Neural progenitor cell (in vitro differentiated cells): ENCODE results near the gene ITGAD. TPM values are rescaled to one million over a fixed set of nuclear protein-coding genes. Genes with fewer than 3 reads are reported as not detected.

ENCODE experiments used
- DNase-seq: peaks from one replicate; pipeline ENCODE4 v3.0.0-alpha.2; 2016; ENCODE audit warnings: low spot score
- H2AFZ ChIP-seq: fragments of 200-600 bp; sonication (generic); replicated peaks from 2 replicates; pipeline ENCODE4 v1.6.1; 2016; ENCODE audit warnings: antibody characterized with exemption
- H3F3A ChIP-seq: fragments of 200-600 bp; sonication (generic); 2 replicates; pipeline ENCODE4 v1.6.1; 2016; ENCODE audit warnings: antibody characterized with exemption, low read depth
- H3K27ac ChIP-seq: fragments of 200-600 bp; sonication (generic); 2 replicates; pipeline ENCODE4 v1.5.1; 2016; ENCODE audit warnings: mild to moderate bottlenecking
- H3K27me3 ChIP-seq: fragments of 200-600 bp; sonication (generic); 2 replicates; pipeline ENCODE4 v1.6.1; 2016; ENCODE audit warnings: mild to moderate bottlenecking, moderate library complexity
- H3K36me3 ChIP-seq: fragments of 200-600 bp; sonication (generic); 2 replicates; pipeline ENCODE4 v1.5.1; 2016
- H3K4me1 ChIP-seq: fragments of 200-600 bp; sonication (generic); 2 replicates; pipeline ENCODE4 v1.6.1; 2016; ENCODE audit warnings: mixed run types
- H3K4me2 ChIP-seq: fragments of 200-600 bp; sonication (generic); 2 replicates; pipeline ENCODE4 v1.6.1; 2016
- H3K4me3 ChIP-seq: fragments of 200-600 bp; sonication (generic); 2 replicates; pipeline ENCODE4 v1.5.1; 2016
- H3K79me2 ChIP-seq: fragments of 200-600 bp; sonication (generic); 2 replicates; pipeline ENCODE4 v1.6.1; 2016; ENCODE audit warnings: low read depth
- H3K9ac ChIP-seq: fragments of 200-600 bp; sonication (generic); 2 replicates; pipeline ENCODE4 v1.6.1; 2016
- H3K9me3 ChIP-seq: fragments of 200-600 bp; sonication (generic); 2 replicates; pipeline ENCODE4 v1.5.1; 2016; ENCODE audit warnings: low read depth
- H4K20me1 ChIP-seq: fragments of 200-600 bp; sonication (generic); 2 replicates; pipeline ENCODE4 v1.6.1; 2016; ENCODE audit warnings: low read depth
- H3K27ac Mint-ChIP-seq: 3 replicates; pipeline ENCODE4 v1.8.0; 2021; ENCODE audit warnings: mixed read lengths
- H3K27me3 Mint-ChIP-seq: 2 replicates; pipeline ENCODE4 v1.8.0; 2022; ENCODE audit warnings: low read depth, mild to moderate bottlenecking, inconsistent platforms, moderate library complexity, mixed read lengths; ENCODE audit not compliant: insufficient read depth
- H3K36me3 Mint-ChIP-seq: 3 replicates; pipeline ENCODE4 v1.8.0; 2021; ENCODE audit warnings: mixed read lengths
- H3K4me1 Mint-ChIP-seq: 3 replicates; pipeline ENCODE4 v1.8.0; 2021; ENCODE audit warnings: mixed read lengths
- H3K4me3 Mint-ChIP-seq: 3 replicates; pipeline ENCODE4 v1.8.0; 2021; ENCODE audit warnings: mild to moderate bottlenecking, moderate library complexity, mixed read lengths
- H3K9me3 Mint-ChIP-seq: 3 replicates; pipeline ENCODE4 v1.8.0; 2020; ENCODE audit warnings: mixed read lengths
- EZH2 ChIP-seq: fragments of 200-600 bp; sonication (generic); IDR thresholded peaks from 2 replicates; pipeline ENCODE4 v1.6.1; 2017; ENCODE audit warnings: antibody characterized with exemption, mild to moderate bottlenecking, moderate library complexity
- EZH2phosphoT487 ChIP-seq: fragments of 200-600 bp; sonication (generic); IDR thresholded peaks from 2 replicates; pipeline ENCODE4 v1.6.1; 2017; ENCODE audit warnings: antibody characterized with exemption
- total RNA-seq: library from RNA; depleted of rRNA; stranded (reverse); fragments of >200 nt; gene quantifications from 2 replicates; pipeline ENCODE4 v1.2.3, GENCODE V29; 2015; ENCODE audit warnings: low replicate concordance
- TF ChIP-seq, protein P1 (sequence below): fragments of 200-600 bp; sonication (generic); IDR thresholded peaks from 2 replicates; pipeline ENCODE4 v1.5.1; 2017; ENCODE audit warnings: antibody characterized with exemption, mild to moderate bottlenecking

Gene ITGAD
- total RNA-seq, 1 donor from 2014 or later: not detected

GRCh38 chr16:31471241-31471874 lies 78.2 kb downstream of the ITGAD start:
- H3K36me3 ChIP-seq: no peaks in the 10 kb centered on the region
- no peak overlapping the region for H3K9ac ChIP-seq
- no peaks in the 10 kb centered on the region for H3K9me3 Mint-ChIP-seq
- peaks cover 26% of the 10 kb centered on the region for H3K27me3 Mint-ChIP-seq
- H2AFZ ChIP-seq: no peak overlapping the region
- peak; percentile 28 for DNase-seq
- peaks cover 7% of the 10 kb centered on the region for H3K36me3 Mint-ChIP-seq
- H4K20me1 ChIP-seq: peaks cover 10% of the 10 kb centered on the region
- TF ChIP-seq EZH2 (no peak), EZH2phosphoT487 (no peak)
- TF ChIP-seq, protein P1, sequence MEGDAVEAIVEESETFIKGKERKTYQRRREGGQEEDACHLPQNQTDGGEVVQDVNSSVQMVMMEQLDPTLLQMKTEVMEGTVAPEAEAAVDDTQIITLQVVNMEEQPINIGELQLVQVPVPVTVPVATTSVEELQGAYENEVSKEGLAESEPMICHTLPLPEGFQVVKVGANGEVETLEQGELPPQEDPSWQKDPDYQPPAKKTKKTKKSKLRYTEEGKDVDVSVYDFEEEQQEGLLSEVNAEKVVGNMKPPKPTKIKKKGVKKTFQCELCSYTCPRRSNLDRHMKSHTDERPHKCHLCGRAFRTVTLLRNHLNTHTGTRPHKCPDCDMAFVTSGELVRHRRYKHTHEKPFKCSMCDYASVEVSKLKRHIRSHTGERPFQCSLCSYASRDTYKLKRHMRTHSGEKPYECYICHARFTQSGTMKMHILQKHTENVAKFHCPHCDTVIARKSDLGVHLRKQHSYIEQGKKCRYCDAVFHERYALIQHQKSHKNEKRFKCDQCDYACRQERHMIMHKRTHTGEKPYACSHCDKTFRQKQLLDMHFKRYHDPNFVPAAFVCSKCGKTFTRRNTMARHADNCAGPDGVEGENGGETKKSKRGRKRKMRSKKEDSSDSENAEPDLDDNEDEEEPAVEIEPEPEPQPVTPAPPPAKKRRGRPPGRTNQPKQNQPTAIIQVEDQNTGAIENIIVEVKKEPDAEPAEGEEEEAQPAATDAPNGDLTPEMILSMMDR: no peak
- H3K4me2 ChIP-seq: peak overlapping the region; percentile 86
- H3F3A ChIP-seq: no peaks in the 10 kb centered on the region
- H3K4me1 Mint-ChIP-seq: peaks cover 9% of the 10 kb centered on the region
- peaks cover 63% of the 10 kb centered on the region for H3K27me3 ChIP-seq
- H3K4me1 ChIP-seq: no peaks in the 10 kb centered on the region
- H3K79me2 ChIP-seq: no peaks in the 10 kb centered on the region
- H3K4me3 Mint-ChIP-seq: peak overlapping the region; percentile 80
- no peak overlapping the region for H3K27ac ChIP-seq
- peak overlapping the region; percentile 65 for H3K4me3 ChIP-seq
- H3K9me3 ChIP-seq: no peaks in the 10 kb centered on the region
- H3K27ac Mint-ChIP-seq: no peak overlapping the region

GRCh38 chr16:31471875-31472708 lies 79.0 kb downstream of the ITGAD start, which contains the start of gene TGFB1I1:
Gene TGFB1I1 (plus strand): TSS chr16:31472152. CDS start chr16:31472189, 37 bp downstream.
- Histone ChIP-seq H3K79me2 (no peaks in the 10 kb centered on the region), H3K9ac (no peak within 1 kb of the TSS), H4K20me1 (peaks cover 12% of the 10 kb centered on the region), H3K4me1 (no peaks in the 10 kb centered on the region), H3K36me3 (no peaks in the 10 kb centered on the region), H3K27me3 (peaks cover 71% of the 10 kb centered on the region), H3F3A (no peaks in the 10 kb centered on the region), H2AFZ (peak within 1 kb of the TSS; percentile 96), H3K27ac (no peak within 1 kb of the TSS), H3K9me3 (no peaks in the 10 kb centered on the region), H3K4me2 (peak within 1 kb of the TSS; percentile 86), H3K4me3 (peak within 1 kb of the TSS; percentile 65)
- H3K4me3 Mint-ChIP-seq: peak within 1 kb of the TSS; percentile 90
- H3K27me3 Mint-ChIP-seq: peaks cover 30% of the 10 kb centered on the region
- TF ChIP-seq EZH2 (peak; percentile 85), EZH2phosphoT487 (peak; percentile 60)
- TF ChIP-seq, protein P1: no peak
- H3K9me3 Mint-ChIP-seq: no peaks in the 10 kb centered on the region
- DNase-seq: peak; percentile 29
- no peak within 1 kb of the TSS for H3K27ac Mint-ChIP-seq
- peaks cover 5% of the 10 kb centered on the region for H3K36me3 Mint-ChIP-seq
- H3K4me1 Mint-ChIP-seq: peaks cover 12% of the 10 kb centered on the region

DNA sequence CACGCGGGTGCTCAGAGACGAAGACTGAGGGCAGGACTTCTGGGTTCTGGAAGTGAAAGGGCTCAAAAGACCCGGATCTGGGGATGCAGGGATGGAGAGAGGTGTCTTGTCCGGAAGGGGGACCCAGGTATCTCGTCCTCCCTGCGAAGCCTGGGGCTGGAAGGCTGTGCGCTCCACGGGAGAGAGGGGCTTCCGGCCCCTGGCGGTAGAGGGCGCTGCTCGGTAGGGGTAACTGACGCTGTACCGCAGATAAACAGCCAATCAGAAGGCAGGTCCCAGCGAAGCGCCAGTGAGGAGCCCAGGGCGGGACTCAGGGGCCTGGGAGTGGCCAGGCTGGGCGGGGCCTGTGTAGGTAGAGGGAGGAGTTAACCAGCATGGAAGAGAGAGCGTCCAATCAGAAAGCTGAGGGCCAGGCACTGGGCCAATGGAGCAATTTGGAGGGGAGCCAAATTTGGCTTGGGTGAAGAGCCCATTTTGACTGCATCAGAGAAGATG lies 79.6 kb downstream of the ITGAD start:
- H3K4me3 ChIP-seq: peak overlapping the region; percentile 65
- TF ChIP-seq EZH2phosphoT487: no peak
- TF ChIP-seq EZH2: no peak
- TF ChIP-seq, protein P1: peak; percentile 59
- Mint-ChIP-seq H3K27ac (no peak overlapping the region), H3K4me3 (peak overlapping the region; percentile 90), H3K4me1 (peaks cover 14% of the 10 kb centered on the region), H3K27me3 (peaks cover 33% of the 10 kb centered on the region), H3K9me3 (no peaks in the 10 kb centered on the region), H3K36me3 (peaks cover 5% of the 10 kb centered on the region)
- H3K4me2 ChIP-seq: peak overlapping the region; percentile 86
- H3K27me3 ChIP-seq: peaks cover 77% of the 10 kb centered on the region
- no peak overlapping the region for H3K27ac ChIP-seq
- no peaks in the 10 kb centered on the region for H3K9me3 ChIP-seq
- H3K9ac ChIP-seq: no peak overlapping the region
- H2AFZ ChIP-seq: peak overlapping the region; percentile 96
- no peaks in the 10 kb centered on the region for H3K36me3 ChIP-seq
- peak; percentile 48 for DNase-seq
- H3F3A ChIP-seq: peaks cover 4% of the 10 kb centered on the region
- no peaks in the 10 kb centered on the region for H3K79me2 ChIP-seq
- H4K20me1 ChIP-seq: peaks cover 18% of the 10 kb centered on the region
- H3K4me1 ChIP-seq: no peaks in the 10 kb centered on the region
